OCI-LY3 (cell line): ENCODE data around the gene LIPC.

Experiments used
- EZH2phosphoT487 ChIP-seq: fragments of 200-600 bp; shearing (Covaris generic); IDR thresholded peaks from 2 replicates; pipeline ENCODE4 v1.6.1; 2018; ENCODE audit warnings: antibody characterized with exemption, mixed run types, low read depth
- TF ChIP-seq, protein P1 (sequence below): fragments of 200-600, 300-600 bp; sonication (generic); IDR thresholded peaks from 2 replicates; pipeline ENCODE4 v1.5.1; 2014; ENCODE audit warnings: antibody characterized with exemption, low read length, low read depth

GRCh38 chr15:58549785-58550074, 117.9 kb downstream of the LIPC start:
- TF ChIP-seq, protein P1, sequence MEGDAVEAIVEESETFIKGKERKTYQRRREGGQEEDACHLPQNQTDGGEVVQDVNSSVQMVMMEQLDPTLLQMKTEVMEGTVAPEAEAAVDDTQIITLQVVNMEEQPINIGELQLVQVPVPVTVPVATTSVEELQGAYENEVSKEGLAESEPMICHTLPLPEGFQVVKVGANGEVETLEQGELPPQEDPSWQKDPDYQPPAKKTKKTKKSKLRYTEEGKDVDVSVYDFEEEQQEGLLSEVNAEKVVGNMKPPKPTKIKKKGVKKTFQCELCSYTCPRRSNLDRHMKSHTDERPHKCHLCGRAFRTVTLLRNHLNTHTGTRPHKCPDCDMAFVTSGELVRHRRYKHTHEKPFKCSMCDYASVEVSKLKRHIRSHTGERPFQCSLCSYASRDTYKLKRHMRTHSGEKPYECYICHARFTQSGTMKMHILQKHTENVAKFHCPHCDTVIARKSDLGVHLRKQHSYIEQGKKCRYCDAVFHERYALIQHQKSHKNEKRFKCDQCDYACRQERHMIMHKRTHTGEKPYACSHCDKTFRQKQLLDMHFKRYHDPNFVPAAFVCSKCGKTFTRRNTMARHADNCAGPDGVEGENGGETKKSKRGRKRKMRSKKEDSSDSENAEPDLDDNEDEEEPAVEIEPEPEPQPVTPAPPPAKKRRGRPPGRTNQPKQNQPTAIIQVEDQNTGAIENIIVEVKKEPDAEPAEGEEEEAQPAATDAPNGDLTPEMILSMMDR: no peak
- TF ChIP-seq EZH2phosphoT487: no peak
